ENCODE results near the gene SCP2. TPM values are rescaled to one million over a fixed set of nuclear protein-coding genes. Genes with fewer than 3 reads are reported as not detected.

SCP2 gene
- total and polyA plus RNA-seq, 2 of the 4 experiments (the other 2 are of a cell fraction), result 70.4 to 83.1 TPM

- no peaks in the 10 kb centered on the region for H3K27me3 ChIP-seq (ENCODE audit: control insufficient read depth, insufficient read depth, low read length)
- ATAC-seq (ENCODE audit: low read depth) (no peak), DNase-seq (no peak)
- H3K4ac ChIP-seq (ENCODE audit: low read depth, low read length), result no peak overlapping the region
- H3K9me3 ChIP-seq (ENCODE audit: control insufficient read depth, insufficient read depth, low read length), result no peaks in the 10 kb centered on the region
- H2AFZ ChIP-seq (replicated peaks; ENCODE audit: low read length, poor library complexity), result no peak overlapping the region
- H2BK5ac ChIP-seq (ENCODE audit: low read depth, low read length, poor library complexity, severe bottlenecking), result no peak overlapping the region
- no peak overlapping the region for H3K18ac ChIP-seq (ENCODE audit: low read depth, low read length)
- dilution Hi-C loops (cut with HindIII; ENCODE audit: low sequenced_read_pairs, unreplicated experiment) (no loop called here), intact Hi-C loops (cut with micrococcal nuclease) (no loop called here), in situ Hi-C loops (cut with MboI; ENCODE audit: low sequenced_read_pairs) (no loop called here)
- no peak overlapping the region for H2BK15ac ChIP-seq (ENCODE audit: low read depth, low read length)
- H3K9me1 ChIP-seq (ENCODE audit: insufficient read depth, low read length), result 0 out of 2 replicates have a peak, but pooled peaks cover 5% of the 10 kb centered on the region
- no TSS peak for BruUV-seq (replicated peaks)
- H3K23ac ChIP-seq (ENCODE audit: low read depth, low read length), result no peak overlapping the region
- H4K8ac ChIP-seq (ENCODE audit: low read depth in 2 of 2, low read length in 2 of 2), result no peak overlapping the region; a peak in 1 of 4 replicates
- no peaks in the 10 kb centered on the region for H4K20me1 ChIP-seq (ENCODE audit: insufficient read depth, low read length)
- no peaks in the 10 kb centered on the region for H3K4me1 ChIP-seq (ENCODE audit: control insufficient read depth, insufficient read depth, low read length)
- no peak overlapping the region for H3K27ac ChIP-seq (ENCODE audit: insufficient read depth, low read length)
- H3K36me3 ChIP-seq (ENCODE audit: control insufficient read depth, insufficient read depth, low read length), result no peaks in the 10 kb centered on the region
- H2BK120ac ChIP-seq (ENCODE audit: low read depth, low read length), result no peak overlapping the region
- peaks cover 8% of the 10 kb centered on the region in 2 experiments; a peak in 2 of 4 replicates for H3K79me1 ChIP-seq (ENCODE audit: low read depth in 1 of 2, low read length in 2 of 2)
- H3K9ac ChIP-seq (ENCODE audit: low read depth, low read length), result no peak overlapping the region
- H2BK20ac ChIP-seq (ENCODE audit: low read depth, low read length), result no peak overlapping the region
- no peak overlapping the region for H4K5ac ChIP-seq (ENCODE audit: low read depth, low read length)
- no peak overlapping the region for H4K91ac ChIP-seq (ENCODE audit: insufficient read depth, low read depth, low read length)
- H3K4me2 ChIP-seq (ENCODE audit: low read depth, low read length), result no peak overlapping the region
- TF ChIP-seq CHD1 (IDR thresholded peaks at IDR 0.05; ENCODE audit: low read depth, low read length) (no peak), BHLHE40 (IDR thresholded peaks at IDR 0.05; ENCODE audit: low read depth, low read length) (no peak), CTCF (conservative IDR thresholded peaks at IDR 0.05; ENCODE audit: low read depth, low read length) (no peak), CEBPB (IDR thresholded peaks at IDR 0.05; ENCODE audit: low read depth, low read length) (no peak), RAD21 (IDR thresholded peaks at IDR 0.05; ENCODE audit: low read length) (no peak), ELK1 (IDR thresholded peaks at IDR 0.05; ENCODE audit: borderline replicate concordance, low read depth, low read length) (no peak), POLR2A (IDR thresholded peaks at IDR 0.05; ENCODE audit: low read depth, low read length) (no peak), RCOR1 (IDR thresholded peaks at IDR 0.05; ENCODE audit: insufficient replicate concordance, low read length) (no peak), NFE2L2 (IDR thresholded peaks at IDR 0.05; ENCODE audit: low read depth, low read length) (no peak), RFX5 (IDR thresholded peaks at IDR 0.05; ENCODE audit: low read depth, low read length) (no peak)
- no peak overlapping the region for H2AK5ac ChIP-seq (ENCODE audit: low read depth, low read length)
- no peak overlapping the region for H3K14ac ChIP-seq (replicated peaks; ENCODE audit: low read depth, low read length)
- H2AK9ac ChIP-seq (replicated peaks; ENCODE audit: low read depth, low read length, poor library complexity), result no peak overlapping the region
- no CpG with 5 or more reads among the region's 3 CpGs for WGBS, 2 experiments (ENCODE audit: extremely low coverage in 2 of 2, insufficient read length in 1 of 2)
- POLR2A ChIA-PET (ENCODE audit: unreplicated experiment), result interaction anchor here (0.7 kb wide), 1 partner anchor 148 kb away, joined by 3 read pairs; no protein-coding TSS in a partner anchor
- CTCF ChIA-PET, result no interaction called here
- no peak overlapping the region for H3K56ac ChIP-seq (ENCODE audit: extremely low read depth, insufficient read depth, low read length)
- H3K4me3 ChIP-seq (ENCODE audit: insufficient read depth, low read depth, low read length), result no peak overlapping the region
Measured at GRCh38 chr1:52943876-52944416, 16.9 kb downstream of the SCP2 start.
